Inflammatory macrophage treated with lipopolysaccharide for 4 hours (primary cell): Measurements from ENCODE around the gene NCAM2.

Experiments used
- DNase-seq: peaks from one replicate; pipeline ENCODE4 v3.0.0-alpha.2; 2020

NCAM2 gene

GRCh38 chr21:21468003-21468402 is 469.8 kb downstream of the NCAM2 start:
- DNase-seq, result no peak

- no peak for DNase-seq
These were observed 483.0 kb downstream of the NCAM2 start for GRCh38 chr21:21481239-21481638.

- no peak for DNase-seq
These were observed 510.6 kb downstream of the NCAM2 start for GRCh38 chr21:21508859-21509258.

GRCh38 chr21:21530680-21531079 is 532.5 kb downstream of the NCAM2 start:
- no peak for DNase-seq

- DNase-seq, result no peak
These were observed 549.3 kb downstream of the NCAM2 start for GRCh38 chr21:21547368-21547953.

GRCh38 chr21:21559285-21560045 is 561.3 kb downstream of the NCAM2 start:
- DNase-seq, result no peak
